ENCODE data around the gene FAM200C.

Gene FAM200C

DNA sequence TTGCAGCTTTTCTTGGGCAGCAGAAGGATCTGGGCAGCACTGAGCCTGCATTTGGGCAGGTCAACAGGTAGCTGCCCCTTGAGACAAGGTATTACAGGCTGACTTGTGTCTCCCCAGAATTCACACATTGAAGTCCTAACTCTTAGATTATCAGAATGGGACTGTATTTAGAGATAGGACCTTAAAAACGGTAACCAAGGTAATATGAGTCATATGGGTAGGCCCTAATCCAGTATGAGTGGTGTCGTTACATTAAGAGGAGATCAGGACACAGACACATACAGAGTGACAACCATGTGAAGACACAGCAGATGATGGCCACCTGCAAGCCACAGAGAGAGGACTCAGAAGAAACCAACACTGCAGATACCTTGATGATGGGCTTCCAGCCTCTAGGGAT lies 32.6 kb downstream of the FAM200C start:
- no peak for DNase-seq (ENCODE audit: low read depth in 2 of 2)

DNA sequence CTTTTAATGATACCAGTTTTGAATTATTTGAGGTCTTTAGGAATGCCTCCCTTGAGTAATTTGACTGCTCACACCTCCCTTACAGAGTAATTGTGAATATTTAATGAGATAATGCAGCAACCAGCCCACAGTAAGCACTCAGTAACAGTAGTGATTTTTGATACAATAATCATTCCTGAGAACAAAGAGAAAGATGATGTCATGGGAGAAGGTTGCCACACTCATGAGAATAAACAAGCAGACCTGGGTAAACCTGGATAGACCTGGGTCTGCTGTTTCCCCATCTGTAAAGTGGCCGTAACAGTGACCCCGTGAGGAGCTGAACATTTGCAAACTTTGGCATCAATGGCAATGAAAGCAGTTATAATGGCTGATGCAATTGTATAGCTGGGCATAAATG lies 33.6 kb downstream of the FAM200C start:
- no peak for DNase-seq (ENCODE audit: low read depth in 2 of 2)

DNA sequence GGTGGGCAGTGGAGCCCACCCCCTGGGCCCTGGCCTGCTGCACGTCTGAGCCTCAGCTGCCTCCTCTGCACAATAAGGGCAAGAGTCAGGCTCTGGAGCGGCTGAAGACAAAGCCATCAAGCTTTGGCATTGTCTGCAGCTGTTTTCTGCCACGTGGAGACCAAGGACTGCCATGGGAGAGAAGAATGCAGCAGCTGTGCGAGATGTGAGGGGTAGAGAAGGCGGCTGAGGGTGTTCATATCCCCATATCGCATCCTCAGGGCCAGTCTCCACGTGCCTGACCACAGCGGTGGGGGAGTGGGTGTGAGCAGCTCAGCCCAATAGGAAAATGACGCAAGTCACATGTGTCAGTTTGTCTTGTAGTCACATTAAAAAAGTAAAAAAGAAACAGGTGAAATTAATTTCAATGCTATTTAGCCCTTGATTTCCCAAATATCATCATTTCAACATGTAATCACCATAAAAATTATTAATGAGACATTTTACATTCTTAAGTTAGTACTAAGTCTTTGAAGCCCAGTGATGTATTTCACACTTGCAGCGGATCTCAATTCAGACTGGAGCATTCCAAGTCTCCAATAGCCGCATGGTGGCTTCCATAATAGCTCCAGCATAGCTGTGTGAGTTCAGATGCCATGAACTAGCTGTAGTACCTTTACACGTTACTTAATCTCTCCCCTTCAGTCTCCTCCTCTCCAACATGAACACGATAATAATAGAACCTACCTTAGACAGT lies 36.0 kb downstream of the FAM200C start:
- no peak for DNase-seq (ENCODE audit: low read depth in 2 of 2)

DNA sequence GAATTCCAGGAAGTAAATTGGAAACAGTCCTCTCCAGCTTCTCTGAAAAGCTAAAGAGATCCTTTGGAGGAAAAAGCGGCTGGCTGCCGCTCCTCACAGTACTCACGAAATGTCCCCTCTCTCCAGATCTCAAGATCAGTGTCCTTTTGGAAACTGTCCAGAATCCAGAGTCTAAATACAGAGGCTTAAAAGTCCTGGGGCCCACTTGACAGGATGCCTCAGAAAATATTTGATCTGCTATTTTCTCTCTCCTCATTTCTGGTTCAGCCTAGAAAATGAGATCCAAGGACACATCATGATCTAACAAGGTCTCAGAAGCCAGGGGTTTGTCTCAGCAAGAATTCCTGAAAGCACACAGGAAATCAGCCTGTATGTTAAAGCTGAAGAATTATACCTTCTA lies 36.6 kb downstream of the FAM200C start:
- no peak for DNase-seq (ENCODE audit: low read depth in 2 of 2)

DNA sequence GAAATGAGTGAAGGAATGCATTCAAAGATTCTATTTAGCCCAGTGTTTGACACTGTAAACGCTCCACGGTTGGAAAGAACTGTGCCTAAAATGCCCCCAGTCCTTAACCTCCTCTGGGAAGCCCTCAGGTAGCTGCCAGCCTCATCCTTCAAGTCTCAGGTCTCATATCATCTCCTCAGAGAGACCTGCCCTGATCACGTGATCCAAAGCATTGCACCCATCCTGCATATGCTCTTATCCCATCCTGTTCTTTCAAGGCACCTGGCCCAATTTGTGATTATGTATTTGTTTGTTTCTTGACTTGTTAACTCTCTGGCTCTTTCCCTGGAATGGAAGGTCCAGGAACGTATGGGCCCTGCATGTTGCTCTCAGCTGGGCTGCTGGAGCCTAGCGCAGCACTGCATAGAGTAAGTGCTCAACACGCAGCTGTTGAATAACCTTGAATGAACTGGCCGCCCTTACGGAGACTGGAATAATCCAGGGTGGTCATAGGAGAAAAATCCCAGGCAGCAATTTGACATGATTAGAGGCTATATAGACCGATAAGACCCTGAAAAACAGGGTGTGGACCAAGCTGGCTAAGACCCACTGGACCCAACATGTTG lies 38.1 kb downstream of the FAM200C start:
- DNase-seq (ENCODE audit: low read depth in 2 of 2) = no peak

DNA sequence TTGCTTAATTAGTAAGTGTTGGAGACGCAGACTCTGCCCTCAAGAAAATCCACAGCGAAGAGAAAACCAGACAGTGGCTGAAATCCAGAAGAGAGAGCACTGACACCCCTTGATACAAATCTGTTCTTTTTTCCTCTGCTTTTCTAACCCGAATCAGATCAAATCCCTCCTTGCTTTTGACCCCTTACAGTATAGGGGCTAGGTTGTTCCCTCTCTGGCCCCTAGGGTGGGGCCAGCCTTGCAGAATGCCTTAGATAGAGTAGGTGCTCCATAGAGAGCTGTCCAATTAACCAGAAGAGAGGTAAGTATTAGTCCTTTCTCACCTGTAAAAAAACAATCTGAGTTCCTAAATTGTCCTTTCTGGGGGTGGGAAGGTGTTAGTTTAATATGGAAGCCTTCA lies 39.5 kb downstream of the FAM200C start:
- DNase-seq (ENCODE audit: low read depth in 2 of 2) = no peak

DNA sequence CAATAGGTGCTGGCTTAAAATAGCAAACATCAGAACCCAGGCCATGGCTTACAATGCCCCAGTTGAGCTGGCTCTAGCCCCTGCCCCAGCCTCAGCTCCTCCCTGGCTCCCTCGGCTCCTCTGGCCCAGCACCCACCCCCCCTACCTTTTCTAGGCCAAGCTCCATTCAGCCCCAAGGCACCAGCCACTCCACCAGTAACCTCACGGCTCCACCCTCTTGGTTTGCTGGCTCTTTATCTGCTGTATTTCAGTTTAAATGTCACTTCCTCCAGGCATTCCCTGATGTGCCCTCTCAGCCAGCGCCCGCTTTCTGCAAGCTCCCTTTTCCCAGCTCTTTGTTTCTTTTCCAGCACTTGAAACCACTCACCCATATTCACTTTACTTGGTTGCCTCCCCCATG lies 40.0 kb downstream of the FAM200C start:
- no peak for DNase-seq (ENCODE audit: low read depth in 2 of 2)

DNA sequence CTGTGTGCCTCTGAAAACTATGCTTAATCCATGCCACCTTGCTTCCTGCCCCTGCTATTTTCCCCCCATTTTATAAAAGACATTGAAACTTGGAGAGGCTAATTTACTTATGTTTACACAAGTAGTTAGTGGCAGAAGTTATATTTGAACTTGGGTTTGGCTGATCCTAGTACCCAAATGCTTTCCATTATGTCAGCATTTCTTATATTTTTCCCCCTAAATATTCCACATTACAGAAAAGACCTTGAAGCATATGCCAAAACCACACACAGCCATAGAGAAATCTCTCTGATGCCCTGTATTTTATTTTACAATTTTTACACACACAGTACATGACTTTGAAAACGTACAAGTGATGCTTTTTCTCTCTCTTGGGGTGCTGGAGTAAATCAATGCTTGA lies 40.6 kb downstream of the FAM200C start:
- DNase-seq (ENCODE audit: low read depth in 2 of 2) = no peak

DNA sequence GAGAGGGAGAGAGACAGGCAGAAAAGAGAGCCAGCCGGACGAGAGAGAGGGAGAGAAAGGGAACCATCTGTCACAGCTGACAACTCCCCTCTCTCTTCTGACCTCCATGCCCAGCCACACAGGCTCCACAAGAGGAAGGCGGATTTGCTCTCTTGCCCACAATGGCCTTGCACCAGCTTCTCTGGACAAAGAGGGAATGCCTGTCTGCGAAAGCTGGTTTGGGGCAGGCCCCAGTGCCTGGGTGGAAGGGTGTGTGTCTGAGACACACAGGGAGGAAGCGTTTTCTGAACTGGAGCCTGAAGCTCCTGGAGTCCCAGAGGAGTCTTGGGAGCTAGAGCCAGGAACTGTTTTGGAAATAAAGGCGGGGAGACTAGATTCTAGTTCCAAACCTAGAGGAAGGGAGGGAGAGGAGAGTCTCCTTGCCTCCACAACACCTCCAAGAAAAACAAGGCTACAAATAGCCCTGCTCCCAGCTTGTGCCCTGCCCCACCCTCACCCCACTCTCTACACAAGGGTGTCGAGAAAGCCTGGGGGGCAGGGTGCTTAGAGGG lies 41.9 kb downstream of the FAM200C start:
- DNase-seq (ENCODE audit: low read depth in 2 of 2) = no peak

DNA sequence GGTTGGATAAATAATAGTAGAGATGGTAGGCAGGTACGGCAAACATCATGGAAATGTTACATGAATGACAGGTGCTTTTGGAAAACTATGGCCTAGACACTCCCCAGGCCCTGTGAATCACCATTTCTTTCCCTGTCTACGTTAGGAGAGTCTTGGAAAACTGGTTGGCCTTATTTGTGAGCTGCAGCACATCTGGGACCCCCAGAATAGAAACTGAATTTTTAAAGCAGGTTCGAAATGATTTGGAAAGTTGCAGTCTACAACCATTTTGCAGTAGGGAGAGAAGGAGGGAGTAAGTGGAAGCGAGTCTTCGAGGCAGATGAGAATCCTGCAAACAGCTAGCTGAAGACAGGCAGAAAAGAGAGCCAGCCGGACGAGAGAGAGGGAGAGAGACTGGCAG lies 42.5 kb downstream of the FAM200C start:
- DNase-seq (ENCODE audit: low read depth in 2 of 2) = no peak

DNA sequence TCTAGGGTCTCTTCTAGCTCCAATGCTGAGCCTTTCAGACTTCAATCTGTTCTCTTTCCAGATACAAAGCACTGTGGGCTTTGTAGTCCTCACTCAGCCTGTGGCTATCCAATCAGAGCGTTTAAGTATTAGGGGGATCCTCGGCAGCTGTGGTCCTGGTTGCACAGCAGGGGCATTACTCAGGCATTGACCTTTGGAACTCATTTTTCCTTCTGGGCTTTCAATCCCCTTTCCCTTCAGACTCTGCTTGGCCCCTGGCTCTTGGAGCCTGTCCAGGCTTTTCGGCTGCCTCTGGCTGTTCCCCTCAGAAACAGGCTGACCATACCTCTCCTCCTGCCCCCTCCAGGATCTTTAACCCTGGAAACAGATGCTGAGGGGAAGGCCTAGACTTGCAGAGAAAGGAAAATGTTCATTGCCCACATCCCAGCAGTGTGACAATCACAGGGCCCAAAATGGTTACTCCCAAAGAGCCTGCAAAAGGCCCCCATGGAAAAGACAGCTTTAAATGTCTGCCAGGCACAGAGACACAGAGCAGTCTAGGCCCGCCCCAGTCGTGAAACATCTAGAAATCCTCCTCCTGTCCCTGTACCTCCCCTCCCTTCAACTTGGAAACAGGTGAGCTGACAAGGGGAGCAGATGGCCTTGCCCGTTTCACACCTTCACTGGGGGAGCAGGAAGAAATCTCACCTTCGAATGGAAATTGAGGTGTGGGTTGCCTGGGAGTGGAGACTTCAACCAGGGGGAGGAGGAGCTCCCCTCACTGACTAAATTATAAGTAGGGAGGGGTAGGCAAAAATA lies 43.1 kb downstream of the FAM200C start:
- DNase-seq (ENCODE audit: low read depth in 2 of 2) = no peak

DNA sequence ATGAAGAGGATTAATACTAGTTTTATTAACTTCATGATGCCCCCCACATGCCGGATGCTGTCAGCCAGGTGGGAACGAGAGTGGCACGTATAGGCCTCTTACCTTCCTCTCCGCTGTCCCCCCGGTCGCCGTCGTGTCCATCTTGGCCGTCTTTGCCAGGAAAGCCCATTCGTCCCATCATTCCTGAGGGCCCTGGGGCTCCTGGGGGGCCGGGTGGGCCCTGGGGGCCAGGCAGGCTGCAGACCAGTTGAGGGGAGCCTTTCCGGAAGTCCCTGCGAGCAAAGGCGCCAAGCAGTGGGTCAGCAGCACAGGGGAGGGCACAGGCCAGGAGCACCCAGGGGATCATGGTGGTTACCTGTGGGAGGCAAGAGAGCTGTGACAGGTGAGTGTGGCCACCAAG lies 45.2 kb downstream of the FAM200C start:
- DNase-seq (ENCODE audit: low read depth in 2 of 2) = no peak

DNA sequence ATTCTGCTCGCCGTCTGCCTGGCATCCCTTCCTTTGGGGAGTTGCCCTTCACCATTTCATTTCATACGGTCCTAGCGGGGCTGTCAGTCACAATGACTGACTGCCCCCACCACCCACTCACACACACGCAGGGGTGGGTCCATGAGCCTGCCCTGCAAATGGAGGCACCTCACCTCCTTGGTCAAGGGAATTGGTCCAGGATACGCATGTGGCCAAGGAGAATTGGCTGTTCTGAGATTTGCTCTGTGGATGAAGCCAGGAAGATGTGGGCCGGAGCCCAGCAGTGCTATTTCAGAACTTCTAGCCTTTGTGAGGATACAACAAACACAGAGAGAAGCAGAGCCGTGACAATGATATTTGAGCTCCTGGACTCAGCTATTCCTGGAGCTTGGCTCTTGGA lies 46.5 kb downstream of the FAM200C start:
- no peak for DNase-seq (ENCODE audit: low read depth in 2 of 2)

DNA sequence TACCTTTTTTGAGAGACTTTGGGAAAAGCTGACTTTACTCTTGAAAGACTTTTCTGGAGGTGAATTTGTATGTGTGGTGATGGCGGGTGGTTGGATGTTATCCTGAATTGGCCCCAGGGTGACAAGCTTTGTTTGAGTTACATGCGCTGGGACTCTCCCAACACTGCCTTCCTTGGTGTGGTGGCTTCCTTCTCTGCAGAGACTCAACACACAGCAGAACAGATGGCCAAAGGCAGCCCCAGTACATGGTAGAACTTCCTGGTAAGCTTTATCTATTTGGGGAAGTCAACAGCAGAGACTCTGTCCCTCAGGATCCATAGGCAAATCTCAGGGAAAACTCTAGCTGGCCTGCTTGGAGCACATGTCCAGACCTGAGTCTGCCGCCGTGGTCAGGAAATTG lies 47.5 kb downstream of the FAM200C start:
- no peak for DNase-seq (ENCODE audit: low read depth in 2 of 2)

DNA sequence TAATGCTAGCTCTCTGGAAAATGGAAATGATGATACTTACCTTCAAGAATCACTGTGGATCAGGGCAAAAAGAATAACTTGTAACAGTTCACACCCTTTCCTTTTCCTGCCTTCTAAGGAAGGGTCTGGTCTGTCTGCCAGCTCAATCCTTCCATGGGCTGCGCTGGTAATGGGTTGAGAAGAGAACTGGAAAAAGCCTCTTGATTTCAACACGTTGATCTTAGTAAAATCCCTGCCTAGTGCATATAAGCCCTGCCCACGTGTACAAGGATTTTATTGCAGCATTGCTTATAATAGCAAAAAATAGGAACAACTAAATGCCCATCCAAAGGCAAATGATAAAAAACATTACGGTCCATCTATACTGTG lies 49.9 kb downstream of the FAM200C start:
- no peak for DNase-seq (ENCODE audit: low read depth in 2 of 2)

DNA sequence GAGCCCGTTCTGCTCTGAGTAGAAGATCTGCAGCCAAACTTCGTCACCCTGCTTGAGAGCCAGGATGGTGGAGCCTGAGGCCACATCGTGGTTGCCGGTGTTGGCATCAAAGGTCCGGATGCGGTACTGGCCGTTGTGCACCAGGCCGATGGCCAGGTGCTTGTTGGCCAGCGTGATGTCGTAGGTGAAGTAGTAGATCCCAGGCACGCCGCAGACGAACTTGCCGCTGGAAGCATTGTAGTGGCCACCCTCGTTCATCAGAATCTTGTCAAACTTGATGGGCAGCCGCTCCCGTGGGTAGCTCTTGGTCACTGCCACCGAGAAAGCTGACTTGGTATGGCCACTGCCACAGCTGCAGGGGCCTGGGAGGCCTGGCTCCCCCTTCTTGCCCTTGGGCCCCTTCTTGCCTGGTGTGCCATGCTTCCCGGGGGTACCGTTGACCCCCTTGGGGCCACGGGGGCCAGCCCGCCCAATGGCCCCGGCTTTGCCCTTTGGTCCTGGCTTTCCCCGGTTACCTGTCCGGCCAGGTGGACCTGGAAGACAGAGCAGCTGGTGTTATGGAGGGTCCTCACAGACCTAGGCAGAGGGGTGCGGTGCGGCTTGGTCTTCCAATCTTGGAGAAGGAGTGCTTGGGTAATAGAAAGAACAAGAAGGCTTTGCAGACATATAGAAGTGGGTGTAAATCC lies 50.5 kb downstream of the FAM200C start:
- DNase-seq (ENCODE audit: low read depth in 2 of 2) = no peak

DNA sequence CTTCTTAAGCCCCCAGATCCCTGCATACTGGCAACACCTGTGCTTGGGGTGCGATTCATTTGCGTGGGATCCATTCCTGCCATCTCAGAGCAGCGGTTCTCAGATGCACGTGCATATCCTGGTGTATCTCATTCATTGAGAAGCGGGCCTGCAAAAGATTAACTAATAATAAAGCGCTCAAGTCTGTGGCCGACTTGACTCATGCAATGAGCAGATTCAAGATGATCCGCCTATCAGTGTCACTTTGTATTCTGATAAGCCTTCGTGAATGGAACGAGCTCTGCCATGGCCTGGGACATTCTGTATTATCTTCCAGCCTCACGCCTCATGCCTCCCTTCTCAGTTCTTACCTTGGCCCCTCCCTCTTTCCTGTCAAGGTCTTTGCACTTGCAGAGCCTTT lies 51.8 kb downstream of the FAM200C start:
- DNase-seq (ENCODE audit: low read depth in 2 of 2) = no peak

DNA sequence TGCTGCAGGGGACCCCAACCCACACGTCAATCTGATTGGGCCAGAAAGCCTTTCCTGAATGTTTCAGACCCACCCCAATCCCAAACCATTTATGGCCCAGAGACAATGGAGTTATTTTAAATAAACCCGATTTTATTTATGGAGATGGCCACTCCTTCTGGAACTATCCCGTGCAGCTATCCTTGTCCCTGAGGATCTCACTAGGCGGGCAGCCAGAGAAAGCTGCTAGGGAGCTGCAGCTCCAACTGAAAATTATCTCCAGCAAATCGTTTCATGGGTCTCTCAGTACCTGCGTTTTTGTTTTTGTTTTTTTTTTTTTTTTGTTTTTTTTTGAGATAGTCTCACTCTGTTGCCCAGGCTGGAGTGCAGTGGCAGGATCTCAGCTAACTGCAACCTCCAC lies 52.4 kb downstream of the FAM200C start:
- DNase-seq (ENCODE audit: low read depth in 2 of 2) = no peak

Data from stimulated activated CD8-positive, alpha-beta memory T cell treated with anti-CD3 and anti-CD28 coated beads, Interleukin-7, amount 100 ng/mL, for 4 hours (primary cell).